ENCODE results near the gene LRMDA.

DNA sequence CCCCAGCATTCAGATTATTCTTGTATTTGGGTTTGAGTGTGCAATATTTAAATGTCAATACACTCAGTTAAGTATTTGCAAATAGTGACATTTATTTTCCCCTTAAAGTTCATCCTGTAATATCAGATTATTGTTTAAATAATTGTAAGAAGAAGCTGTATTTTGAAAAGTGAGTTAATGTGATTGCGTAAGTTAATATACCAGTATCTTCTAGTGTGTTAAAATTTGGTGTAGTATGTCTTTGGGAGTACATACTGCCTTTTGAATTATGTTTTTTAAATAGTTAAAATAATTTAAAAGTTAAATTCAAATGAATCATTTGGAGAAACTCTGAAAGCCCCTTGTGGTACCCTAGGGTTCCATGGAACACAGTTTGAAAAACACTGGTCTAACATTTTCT lies 28.6 kb downstream of the LRMDA start:
- TF ChIP-seq EZH2 (IDR thresholded peaks at IDR 0.05) (no peak), ZNF274 (IDR thresholded peaks at IDR 0.05; ENCODE audit: low read depth, low read length) (no peak), MAX (IDR thresholded peaks at IDR 0.05) (no peak), SIN3A (IDR thresholded peaks at IDR 0.05; ENCODE audit: low read depth) (no peak), POLR2AphosphoS5 (IDR thresholded peaks at IDR 0.05; ENCODE audit: low read depth, low read length) (no peak), CTCF (IDR thresholded peaks at IDR 0.05 in 2 of 3, conservative IDR thresholded peaks at IDR 0.05 in 1 of 3; ENCODE audit: borderline replicate concordance in 1 of 3, insufficient read depth in 1 of 3, low read depth in 2 of 3, low read length in 2 of 3) (no peak)

Data from HCT116 (cell line).